HCT116 (cell line): ENCODE data around the gene TBC1D13. TPM values are rescaled to one million over a fixed set of nuclear protein-coding genes. Genes with fewer than 3 reads are reported as not detected.

Source experiments
- ATAC-seq: fragments of 200-7000 bp; cut with Tn5 transposase; 2 replicates; pipeline ENCODE4 v1.9.1; 2020; ENCODE audit warnings: mild to moderate bottlenecking, moderate library complexity
- BruUV-seq: library from RNA; stranded (reverse); fragments of 400-500 nt; replicated peaks from 2 replicates; lab custom pipeline; 2021; lab: Mats Ljungman, UMichigan
- CTCF ChIA-PET: fragments of 300-600 bp; sonication (Branson Sonifier 250); formaldehyde crosslinking; loops from one replicate; lab custom pipeline; 2021; ENCODE audit warnings: antibody characterized with exemption; lab: Charles Lee
- POLR2A ChIA-PET: fragments of 300-600, 350-600 bp; sonication (Branson Sonifier 250); formaldehyde crosslinking; loops from one replicate; lab custom pipeline; 2021; ENCODE audit warnings: antibody characterized with exemption; lab: Charles Lee
- RAD21 ChIA-PET, 2 experiments: fragments of 300-600 bp; sonication (Branson Sonifier 250); formaldehyde crosslinking; loops; one replicate each; lab custom pipeline; 2023; ENCODE audit warnings: low total read pairs in 2 of 2; ENCODE audit not compliant: uncharacterized antibody in 2 of 2, unreplicated experiment in 2 of 2, low non-redundant PET in 1 of 2; lab: Charles Lee
- DNase-seq: peaks from one replicate; pipeline ENCODE4 v3.0.0-alpha.2; 2010; ENCODE audit warnings: low read depth, low spot score
- H2AFZ ChIP-seq: fragments of 200-600 bp; shearing (Covaris generic), sonication (generic); 2 replicates; pipeline ENCODE4 v1.6.1; 2017; ENCODE audit warnings: low read depth, mixed run types, mixed read lengths, antibody characterized with exemption, low read length; ENCODE audit not compliant: poor library complexity, severe bottlenecking
- H3K27ac ChIP-seq: 2 replicates; pipeline ENCODE4 v1.5.1; 2012; ENCODE audit warnings: low read depth, low read length
- H3K27me3 ChIP-seq: fragments of 200-600 bp; sonication (generic); 2 replicates; pipeline ENCODE4 v1.6.1; 2016; ENCODE audit warnings: mixed run types, low read length, mixed read lengths; ENCODE audit not compliant: insufficient read depth
- H3K36me3 ChIP-seq, 2 experiments: fragments of 200-500 bp in 1 of 2; fragments of 200-600 bp in 1 of 2; sonication (Bioruptor generic) in 1 of 2; sonication (generic) in 1 of 2; 2 replicates each; pipeline versions ENCODE4 v1.5.1 to v1.6.1; 2014 to 2016; ENCODE audit warnings: low read length in 2 of 2, inconsistent platforms in 1 of 2, mixed read lengths in 1 of 2, mixed run types in 1 of 2; ENCODE audit not compliant: insufficient read depth in 2 of 2, control insufficient read depth in 1 of 2
- H3K4me1 ChIP-seq, 2 experiments: fragments of 200-600 bp in 1 of 2; sonication (generic) in 1 of 2; 2 replicates each; pipeline versions ENCODE4 v1.5.1 to v1.6.1; 2012 to 2017; ENCODE audit warnings: low read length in 2 of 2, inconsistent platforms in 1 of 2, mild to moderate bottlenecking in 1 of 2, mixed read lengths in 1 of 2, mixed run types in 1 of 2, moderate library complexity in 1 of 2; ENCODE audit not compliant: insufficient read depth in 2 of 2, control insufficient read depth in 1 of 2
- H3K4me2 ChIP-seq: fragments of 200-600 bp; sonication (generic); 2 replicates; pipeline ENCODE4 v1.6.1; 2017; ENCODE audit warnings: mixed run types, low read length, mixed read lengths
- H3K4me3 ChIP-seq, 2 experiments: fragments of 200-600 bp in 1 of 2; sonication (generic) in 1 of 2; replicated peaks in 1 of 2; 2 replicates each; pipeline ENCODE4 v1.5.1; 2011 to 2016; ENCODE audit warnings: low read length in 2 of 2, control low read depth in 1 of 2, low read depth in 1 of 2, mild to moderate bottlenecking in 1 of 2, mixed read lengths in 1 of 2, mixed run types in 1 of 2
- H3K79me2 ChIP-seq: fragments of 200-600 bp; sonication (generic); 2 replicates; pipeline ENCODE4 v1.6.1; 2017; ENCODE audit warnings: mild to moderate bottlenecking, mixed run types, low read length, moderate library complexity, mixed read lengths; ENCODE audit not compliant: insufficient read depth
- H3K9ac ChIP-seq: fragments of 200-600 bp; sonication (generic); 2 replicates; pipeline ENCODE4 v1.6.1; 2016; ENCODE audit warnings: low read length, mixed read lengths
- H3K9me2 ChIP-seq: fragments of 200-600 bp; sonication (generic), shearing (Covaris generic); 2 replicates; pipeline ENCODE4 v1.6.1; 2017; ENCODE audit warnings: mixed run types, mild to moderate bottlenecking, moderate library complexity; ENCODE audit not compliant: insufficient read depth
- H3K9me3 ChIP-seq, 2 experiments: fragments of 200-500 bp in 1 of 2; fragments of 200-600 bp in 1 of 2; sonication (Bioruptor generic) in 1 of 2; sonication (generic) in 1 of 2; 2 replicates each; pipeline ENCODE4 v1.6.1; 2014 to 2017; ENCODE audit warnings: low read length in 2 of 2, mixed read lengths in 2 of 2, inconsistent platforms in 1 of 2, low read depth in 1 of 2, mild to moderate bottlenecking in 1 of 2, mixed run types in 1 of 2, moderate library complexity in 1 of 2; ENCODE audit not compliant: control insufficient read depth in 1 of 2, insufficient read depth in 1 of 2
- H4K20me1 ChIP-seq: fragments of 200-600 bp; sonication (generic), shearing (Covaris generic); 2 replicates; pipeline ENCODE4 v1.6.1; 2017; ENCODE audit warnings: mixed run types, mild to moderate bottlenecking, moderate library complexity; ENCODE audit not compliant: insufficient read depth
- CEBPB ChIP-seq: IDR thresholded peaks from 2 replicates; pipeline ENCODE4 v1.6.1; 2012; ENCODE audit warnings: low read depth
- EGR1 ChIP-seq: IDR thresholded peaks from 2 replicates; pipeline ENCODE4 v1.6.1; 2012; ENCODE audit warnings: low read depth
- ELF1 ChIP-seq: IDR thresholded peaks from 2 replicates; pipeline ENCODE4 v1.6.1; 2012; ENCODE audit warnings: low read depth, borderline replicate concordance
- EZH2phosphoT487 ChIP-seq: fragments of 200-600 bp; IDR thresholded peaks from 2 replicates; pipeline ENCODE4 v1.6.1; 2018; ENCODE audit warnings: antibody characterized with exemption, borderline replicate concordance
- FOSL1 ChIP-seq: IDR thresholded peaks from 2 replicates; pipeline ENCODE4 v1.6.1; 2012; ENCODE audit warnings: low read depth
- POLR2A ChIP-seq: IDR thresholded peaks from 2 replicates; pipeline ENCODE4 v1.7.0; 2011; ENCODE audit warnings: borderline replicate concordance; ENCODE audit not compliant: insufficient read depth, insufficient read length; ENCODE audit errors: extremely low read depth
- POLR2AphosphoS5 ChIP-seq: IDR thresholded peaks from 2 replicates; pipeline ENCODE4 v1.6.1; 2011; ENCODE audit warnings: mild to moderate bottlenecking, low read depth, low read length, moderate library complexity
- RAD21 ChIP-seq: IDR thresholded peaks from 2 replicates; pipeline ENCODE4 v1.6.1; 2012; ENCODE audit warnings: low read depth, mild to moderate bottlenecking
- SP1 ChIP-seq: IDR thresholded peaks from 2 replicates; pipeline ENCODE4 v1.6.1; 2012; ENCODE audit warnings: low read depth
- SRF ChIP-seq: IDR thresholded peaks from 2 replicates; pipeline ENCODE4 v1.6.1; 2012; ENCODE audit warnings: low read depth
- TCF7L2 ChIP-seq: IDR thresholded peaks from 2 replicates; pipeline ENCODE4 v1.7.0; 2011; ENCODE audit warnings: borderline replicate concordance, inconsistent platforms; ENCODE audit not compliant: insufficient read depth, insufficient read length; ENCODE audit errors: extremely low read depth
- intact Hi-C: fragments of 100-400 bp; cut with micrococcal nuclease; formaldehyde crosslinking; loops from 2 replicates; pipeline ENCODE4 v1.10.0; 2022
- total RNA-seq: library from RNA; stranded (reverse); gene quantifications from one replicate; pipeline ENCODE4 v1.2.1, GENCODE V29; 2021; ENCODE audit not compliant: unreplicated experiment
- TF ChIP-seq, protein P1 (sequence below), 3 experiments: fragments of 200-600 bp in 1 of 3; sonication (generic) in 1 of 3; IDR thresholded peaks in 2 of 3; conservative IDR thresholded peaks in 1 of 3; 2 replicates each; pipeline ENCODE4 v1.5.1; 2012 to 2017; ENCODE audit warnings: low read depth in 2 of 3, low read length in 2 of 3, antibody characterized with exemption in 1 of 3, borderline replicate concordance in 1 of 3, control low read depth in 1 of 3, mild to moderate bottlenecking in 1 of 3, mixed read lengths in 1 of 3, mixed run types in 1 of 3, moderate library complexity in 1 of 3; ENCODE audit not compliant: insufficient read depth in 1 of 3
- TF ChIP-seq, protein P2 (sequence below): IDR thresholded peaks from 2 replicates; pipeline ENCODE4 v1.6.1; 2012
- TF ChIP-seq, protein P3 (sequence below): IDR thresholded peaks from 2 replicates; pipeline ENCODE4 v1.6.1; 2012; ENCODE audit warnings: low read depth
- TF ChIP-seq, protein P4 (sequence below): IDR thresholded peaks from 2 replicates; pipeline ENCODE4 v1.6.1; 2012

TBC1D13 gene
- total RNA-seq, 1 experiment from 2014 or later: 17.5 TPM

DNA sequence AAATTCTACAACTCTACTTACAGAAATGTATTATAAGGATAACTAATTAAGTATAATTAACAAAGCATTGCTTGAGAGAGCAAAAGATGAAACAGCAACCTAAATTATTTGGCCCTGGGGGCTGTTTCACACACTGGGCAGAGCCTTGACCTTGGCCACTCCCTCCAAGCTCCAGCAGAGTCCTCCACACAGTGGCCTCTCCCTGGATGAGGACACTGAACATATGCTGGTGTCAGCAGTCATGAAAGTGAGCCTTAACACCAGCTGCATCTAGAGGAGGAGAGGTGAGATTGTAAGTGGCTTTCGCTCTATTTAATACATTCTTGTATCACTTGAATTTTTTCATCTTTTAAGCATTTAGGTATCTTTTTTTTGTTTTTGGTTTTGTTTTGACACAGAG is 39.8 kb upstream of the TBC1D13 start:
- Histone ChIP-seq H3K9me2 (no peaks in the 10 kb centered on the region), H3K9me3 (no peaks in the 10 kb centered on the region), H3K4me1 (no peaks in the 10 kb centered on the region), H3K9ac (no peak overlapping the region), H4K20me1 (no peaks in the 10 kb centered on the region), H3K36me3 (no peaks in the 10 kb centered on the region), H3K27me3 (no peaks in the 10 kb centered on the region), H3K4me2 (no peak overlapping the region), H2AFZ (no peak overlapping the region), H3K4me3 (no peak overlapping the region), H3K79me2 (no peaks in the 10 kb centered on the region), H3K27ac (no peak overlapping the region)
- BruUV-seq: no TSS peak
- intact Hi-C loops: no loop called here
- ChIA-PET CTCF (no interaction called here), RAD21 (no interaction called here), POLR2A (no interaction called here)
- TF ChIP-seq TCF7L2 (no peak), RAD21 (no peak), SRF (no peak), POLR2A (no peak), CEBPB (no peak), EGR1 (no peak), SP1 (no peak), EZH2phosphoT487 (no peak), POLR2AphosphoS5 (no peak), FOSL1 (no peak), ELF1 (no peak)
- TF ChIP-seq, protein P1, sequence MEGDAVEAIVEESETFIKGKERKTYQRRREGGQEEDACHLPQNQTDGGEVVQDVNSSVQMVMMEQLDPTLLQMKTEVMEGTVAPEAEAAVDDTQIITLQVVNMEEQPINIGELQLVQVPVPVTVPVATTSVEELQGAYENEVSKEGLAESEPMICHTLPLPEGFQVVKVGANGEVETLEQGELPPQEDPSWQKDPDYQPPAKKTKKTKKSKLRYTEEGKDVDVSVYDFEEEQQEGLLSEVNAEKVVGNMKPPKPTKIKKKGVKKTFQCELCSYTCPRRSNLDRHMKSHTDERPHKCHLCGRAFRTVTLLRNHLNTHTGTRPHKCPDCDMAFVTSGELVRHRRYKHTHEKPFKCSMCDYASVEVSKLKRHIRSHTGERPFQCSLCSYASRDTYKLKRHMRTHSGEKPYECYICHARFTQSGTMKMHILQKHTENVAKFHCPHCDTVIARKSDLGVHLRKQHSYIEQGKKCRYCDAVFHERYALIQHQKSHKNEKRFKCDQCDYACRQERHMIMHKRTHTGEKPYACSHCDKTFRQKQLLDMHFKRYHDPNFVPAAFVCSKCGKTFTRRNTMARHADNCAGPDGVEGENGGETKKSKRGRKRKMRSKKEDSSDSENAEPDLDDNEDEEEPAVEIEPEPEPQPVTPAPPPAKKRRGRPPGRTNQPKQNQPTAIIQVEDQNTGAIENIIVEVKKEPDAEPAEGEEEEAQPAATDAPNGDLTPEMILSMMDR (IDR thresholded peaks at IDR 0.05 in 2 of 3, conservative IDR thresholded peaks at IDR 0.05 in 1 of 3; ENCODE audit: borderline replicate concordance in 1 of 3, insufficient read depth in 1 of 3, low read depth in 2 of 3, low read length in 2 of 3): no peak
- TF ChIP-seq, protein P2, sequence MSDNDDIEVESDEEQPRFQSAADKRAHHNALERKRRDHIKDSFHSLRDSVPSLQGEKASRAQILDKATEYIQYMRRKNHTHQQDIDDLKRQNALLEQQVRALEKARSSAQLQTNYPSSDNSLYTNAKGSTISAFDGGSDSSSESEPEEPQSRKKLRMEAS: no peak
- TF ChIP-seq, protein P3, sequence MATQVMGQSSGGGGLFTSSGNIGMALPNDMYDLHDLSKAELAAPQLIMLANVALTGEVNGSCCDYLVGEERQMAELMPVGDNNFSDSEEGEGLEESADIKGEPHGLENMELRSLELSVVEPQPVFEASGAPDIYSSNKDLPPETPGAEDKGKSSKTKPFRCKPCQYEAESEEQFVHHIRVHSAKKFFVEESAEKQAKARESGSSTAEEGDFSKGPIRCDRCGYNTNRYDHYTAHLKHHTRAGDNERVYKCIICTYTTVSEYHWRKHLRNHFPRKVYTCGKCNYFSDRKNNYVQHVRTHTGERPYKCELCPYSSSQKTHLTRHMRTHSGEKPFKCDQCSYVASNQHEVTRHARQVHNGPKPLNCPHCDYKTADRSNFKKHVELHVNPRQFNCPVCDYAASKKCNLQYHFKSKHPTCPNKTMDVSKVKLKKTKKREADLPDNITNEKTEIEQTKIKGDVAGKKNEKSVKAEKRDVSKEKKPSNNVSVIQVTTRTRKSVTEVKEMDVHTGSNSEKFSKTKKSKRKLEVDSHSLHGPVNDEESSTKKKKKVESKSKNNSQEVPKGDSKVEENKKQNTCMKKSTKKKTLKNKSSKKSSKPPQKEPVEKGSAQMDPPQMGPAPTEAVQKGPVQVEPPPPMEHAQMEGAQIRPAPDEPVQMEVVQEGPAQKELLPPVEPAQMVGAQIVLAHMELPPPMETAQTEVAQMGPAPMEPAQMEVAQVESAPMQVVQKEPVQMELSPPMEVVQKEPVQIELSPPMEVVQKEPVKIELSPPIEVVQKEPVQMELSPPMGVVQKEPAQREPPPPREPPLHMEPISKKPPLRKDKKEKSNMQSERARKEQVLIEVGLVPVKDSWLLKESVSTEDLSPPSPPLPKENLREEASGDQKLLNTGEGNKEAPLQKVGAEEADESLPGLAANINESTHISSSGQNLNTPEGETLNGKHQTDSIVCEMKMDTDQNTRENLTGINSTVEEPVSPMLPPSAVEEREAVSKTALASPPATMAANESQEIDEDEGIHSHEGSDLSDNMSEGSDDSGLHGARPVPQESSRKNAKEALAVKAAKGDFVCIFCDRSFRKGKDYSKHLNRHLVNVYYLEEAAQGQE: no peak
- TF ChIP-seq, protein P4, sequence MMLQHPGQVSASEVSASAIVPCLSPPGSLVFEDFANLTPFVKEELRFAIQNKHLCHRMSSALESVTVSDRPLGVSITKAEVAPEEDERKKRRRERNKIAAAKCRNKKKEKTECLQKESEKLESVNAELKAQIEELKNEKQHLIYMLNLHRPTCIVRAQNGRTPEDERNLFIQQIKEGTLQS: no peak
- DNase-seq (no peak), ATAC-seq (no peak)
